ENCODE results near the gene VAT1L.

VAT1L gene

GRCh38 chr16:77995843-77996455 is 207.6 kb downstream of the VAT1L start:
- no peak for DNase-seq (ENCODE audit: low read depth)

DNA sequence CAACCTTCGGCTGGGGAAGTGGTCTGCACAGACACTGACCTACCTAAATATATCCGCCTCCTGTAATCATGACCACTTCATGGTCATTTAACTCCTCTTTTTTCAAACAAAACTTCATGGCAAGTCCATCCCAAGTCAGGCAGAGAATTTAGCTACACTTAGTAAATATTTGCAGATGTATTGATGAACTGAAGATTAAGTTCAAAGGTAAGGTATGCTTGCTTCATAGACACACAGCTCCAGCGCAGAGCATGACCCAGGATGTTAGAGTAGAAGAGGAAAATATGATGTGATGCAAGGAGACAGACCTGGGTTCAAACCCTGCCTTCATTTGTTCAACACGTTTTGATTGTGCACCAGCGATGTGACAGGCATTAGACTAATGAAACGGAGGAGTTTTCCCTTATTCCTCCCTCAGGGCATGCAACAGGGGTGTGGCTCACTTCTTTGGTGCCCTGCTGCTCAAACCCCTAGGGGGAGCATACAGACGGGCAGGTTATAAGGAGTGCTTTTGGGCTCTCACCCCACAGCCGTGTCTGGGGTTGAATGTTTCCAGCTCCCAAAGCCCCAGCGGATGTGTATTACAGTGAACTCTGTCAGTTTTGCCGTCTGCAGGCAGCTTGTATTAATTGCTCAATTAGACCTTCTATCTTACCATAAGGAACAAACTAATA is 210.1 kb downstream of the VAT1L start:
- DNase-seq (ENCODE audit: low read depth): no peak

GRCh38 chr16:78001451-78002025 is 213.2 kb downstream of the VAT1L start:
- no peak for DNase-seq (ENCODE audit: low read depth)

DNA sequence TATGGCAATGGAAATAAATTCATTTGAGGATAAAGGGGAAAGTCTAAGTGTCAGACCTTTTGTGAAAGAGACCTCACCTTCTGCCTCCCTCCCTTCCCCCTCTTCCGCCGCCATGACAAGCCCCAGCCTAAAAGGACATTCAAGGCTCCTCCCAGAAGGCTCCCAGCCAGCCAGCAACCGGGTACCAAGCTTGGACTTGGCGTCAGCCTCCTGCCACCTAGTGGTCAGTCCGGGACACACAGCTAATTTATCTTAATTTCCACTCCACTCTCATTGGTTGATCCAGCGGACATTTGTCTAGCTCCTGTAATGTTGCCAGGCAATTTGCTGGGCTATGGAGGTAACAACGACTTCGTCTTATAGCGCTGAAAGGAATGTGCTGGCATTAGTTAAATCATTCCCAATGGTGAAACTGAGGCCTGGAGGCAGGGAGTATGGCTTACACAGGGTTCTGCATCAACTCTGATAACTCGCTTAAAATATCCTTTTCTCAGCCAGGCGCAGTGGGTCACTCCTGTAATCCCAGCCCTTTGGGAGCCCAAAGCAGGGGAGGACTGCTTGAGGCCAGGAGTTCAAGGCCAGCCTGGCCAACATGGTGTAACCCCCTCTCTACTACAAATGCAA is 214.7 kb downstream of the VAT1L start:
- DNase-seq (ENCODE audit: low read depth): peak; percentile 25

DNA sequence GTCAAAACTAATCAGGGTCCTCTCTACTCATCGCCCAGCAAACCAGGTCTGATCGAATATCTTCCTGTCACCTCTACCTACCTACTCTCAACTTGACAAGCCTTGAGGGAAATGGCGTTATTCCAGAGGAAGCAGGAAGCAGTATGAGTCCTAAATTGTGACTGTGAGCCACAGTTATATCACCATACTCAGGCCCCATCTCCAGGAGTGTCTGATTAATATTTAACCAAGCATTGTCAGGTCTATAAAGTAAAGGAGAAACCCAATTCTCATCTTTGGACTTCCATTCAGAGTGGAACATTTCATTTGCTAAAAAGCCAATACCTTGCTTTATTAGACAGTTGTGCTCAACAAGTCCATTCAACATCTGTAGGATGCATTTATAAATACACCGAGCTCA is 216.2 kb downstream of the VAT1L start:
- DNase-seq (ENCODE audit: low read depth): no peak

DNA sequence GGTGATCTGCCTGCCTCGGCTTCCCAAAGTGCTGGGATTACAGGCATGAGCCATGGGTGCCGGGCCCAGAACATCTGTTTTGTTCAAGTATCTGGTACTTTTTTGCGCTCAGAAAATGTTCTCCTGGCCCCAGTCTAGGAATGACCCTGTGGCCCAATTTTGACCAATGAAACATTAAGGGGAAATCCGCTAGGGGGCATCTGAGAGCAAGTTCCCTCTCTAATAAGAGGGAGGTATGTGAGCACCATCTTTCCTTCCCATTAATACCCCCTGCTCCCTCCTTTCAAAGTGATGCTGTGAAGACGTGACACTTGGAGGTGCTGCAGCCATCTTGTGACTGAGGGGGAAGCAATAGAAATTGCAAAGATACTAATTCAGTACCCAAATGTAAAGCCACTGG is 217.5 kb downstream of the VAT1L start:
- no peak for DNase-seq (ENCODE audit: low read depth)

DNA sequence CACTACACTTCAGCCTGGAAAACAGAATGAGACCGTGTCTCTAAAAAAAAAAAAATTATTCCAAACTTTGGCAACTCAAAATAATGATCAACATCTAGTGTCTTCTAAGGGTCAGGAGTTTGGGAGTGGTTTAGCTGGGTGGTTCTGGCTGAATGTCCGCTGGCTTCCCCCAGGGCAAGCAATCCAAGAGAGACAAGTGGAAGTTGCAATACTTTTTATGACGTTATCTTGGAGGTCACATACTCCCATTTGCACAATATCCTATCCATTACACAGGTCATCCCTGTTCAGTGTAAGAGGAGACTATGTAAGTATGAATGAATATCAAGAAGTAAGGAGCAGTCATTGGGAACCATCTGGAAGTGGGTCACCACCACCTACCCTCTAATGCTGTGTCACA is 218.8 kb downstream of the VAT1L start:
- no peak for DNase-seq (ENCODE audit: low read depth)

DNA sequence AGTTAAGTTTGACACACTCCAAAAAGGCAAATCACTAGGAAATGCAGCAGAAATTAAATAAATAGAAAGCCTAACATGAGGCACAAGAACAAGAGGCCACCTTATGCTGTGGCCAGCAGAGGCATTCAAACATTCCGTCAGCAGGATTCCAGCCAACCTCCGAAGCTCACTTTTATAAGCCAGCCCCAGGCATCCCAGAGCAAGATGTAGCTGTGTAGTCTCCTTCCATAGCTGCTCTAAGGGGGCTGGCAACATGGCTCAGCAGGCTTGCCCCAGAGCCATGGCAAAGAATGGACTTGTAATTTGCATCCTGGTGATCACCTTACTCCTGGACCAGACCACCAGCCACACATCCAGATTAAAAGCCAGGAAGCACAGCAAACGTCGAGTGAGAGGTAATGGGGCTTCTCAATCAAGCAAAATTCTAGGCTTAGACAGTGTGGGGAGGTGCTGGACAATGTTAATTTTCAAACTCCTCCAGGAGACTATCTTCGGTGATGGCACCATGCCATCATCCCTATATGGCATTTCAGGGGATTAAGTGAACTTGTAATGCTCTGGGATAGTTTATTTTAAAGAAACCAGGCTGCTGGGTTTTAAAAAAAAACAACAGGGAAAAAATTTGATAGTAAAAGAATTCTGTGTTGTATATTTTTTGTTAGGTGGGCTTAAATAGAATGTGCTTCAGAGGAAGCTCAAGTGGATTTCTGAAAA is 234.1 kb downstream of the VAT1L start, which contains the start of gene CLEC3A:
CLEC3A (plus strand) TSS at position 202 of the 714 bp plus-strand sequence; CDS start at position 281, 79 bp downstream.
- DNase-seq (ENCODE audit: low read depth): no peak

GRCh38 chr16:78024159-78024558 is 235.8 kb downstream of the VAT1L start:
- no peak for DNase-seq (ENCODE audit: low read depth)

DNA sequence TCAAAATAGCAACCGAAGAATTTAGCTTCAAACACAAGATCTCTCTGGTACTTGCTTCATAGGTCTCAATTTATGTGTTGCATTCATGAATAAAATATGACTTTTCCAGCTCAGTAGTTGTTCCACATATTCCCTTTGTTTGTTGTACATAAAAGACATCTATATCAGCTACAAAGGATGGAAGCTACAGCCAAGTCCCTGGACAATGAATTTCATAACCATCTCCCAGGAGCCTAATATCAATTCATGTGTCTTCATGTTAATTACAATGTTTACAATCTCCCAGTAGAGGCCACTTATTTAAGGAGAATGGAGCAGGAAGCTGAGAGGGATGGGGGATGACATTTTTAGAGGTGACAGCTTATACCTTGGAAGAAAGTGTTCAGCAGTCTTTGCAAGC is 237.3 kb downstream of the VAT1L start:
- no peak for DNase-seq (ENCODE audit: low read depth)

DNA sequence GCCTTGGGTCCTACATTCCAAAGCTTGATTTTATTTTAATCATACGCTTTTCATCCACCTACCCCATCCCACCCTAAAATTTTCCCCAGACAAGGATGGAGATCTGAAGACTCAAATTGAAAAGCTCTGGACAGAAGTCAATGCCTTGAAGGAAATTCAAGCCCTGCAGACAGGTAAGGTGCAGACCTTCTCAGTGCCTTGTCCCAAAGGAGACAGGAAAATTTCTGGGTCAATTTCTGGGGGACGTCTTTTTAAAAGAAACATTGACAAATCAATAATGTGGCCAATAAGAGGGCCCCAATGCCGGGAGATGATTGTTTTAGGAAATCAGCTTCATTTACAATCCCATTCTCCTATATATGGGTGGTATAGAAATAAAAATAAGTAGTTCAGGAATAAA is 239.7 kb downstream of the VAT1L start:
- no peak for DNase-seq (ENCODE audit: low read depth)
